ELR (cell line): ENCODE results near the gene GPSM1.
"Not testable (repeated sequence)": the region's sequence is repeated elsewhere in the genome, so short reads cannot be mapped to it uniquely, and the experiment has no call there.

Experiments
- DNase-seq: peaks from one replicate; pipeline ENCODE4 v3.0.0-alpha.2; 2015; ENCODE audit warnings: low read depth

The GPSM1 gene

DNA sequence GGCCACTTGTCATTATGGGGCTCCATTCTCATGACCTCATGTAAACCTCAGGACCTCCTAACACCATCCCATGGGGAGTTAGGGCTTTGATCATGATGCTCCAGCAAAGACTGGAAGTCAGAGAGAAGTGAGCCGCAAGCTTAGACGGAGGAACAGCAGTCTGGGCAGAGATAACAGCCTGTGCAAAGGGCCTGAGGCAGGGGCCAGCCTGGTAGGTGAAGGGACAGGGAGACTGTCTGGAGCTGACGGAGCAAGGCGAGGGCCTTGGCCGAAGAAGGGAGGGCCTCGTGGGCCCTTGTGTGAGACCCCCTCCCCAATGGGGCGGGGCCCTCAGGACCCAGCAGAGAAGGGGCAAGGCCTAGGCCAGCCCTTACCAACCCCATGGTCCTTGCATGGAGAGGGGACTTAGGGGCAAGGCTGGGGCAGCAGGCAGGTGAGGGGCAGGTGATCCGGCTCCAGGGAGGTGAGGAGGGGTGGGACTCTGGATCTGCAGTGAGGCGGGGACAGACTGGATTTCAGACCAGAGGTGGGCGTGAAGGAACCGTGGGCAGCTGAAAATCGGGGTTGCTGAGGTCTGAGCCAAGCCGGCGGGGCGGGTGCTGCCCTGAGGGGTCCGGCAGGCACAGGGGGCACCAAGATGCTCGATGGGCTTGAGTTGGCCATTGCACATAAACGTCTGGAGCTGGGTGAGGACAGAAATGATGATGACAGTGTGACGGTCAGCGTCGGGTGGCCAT, 17.4 kb downstream of the GPSM1 start:
- DNase-seq = no peak

DNA sequence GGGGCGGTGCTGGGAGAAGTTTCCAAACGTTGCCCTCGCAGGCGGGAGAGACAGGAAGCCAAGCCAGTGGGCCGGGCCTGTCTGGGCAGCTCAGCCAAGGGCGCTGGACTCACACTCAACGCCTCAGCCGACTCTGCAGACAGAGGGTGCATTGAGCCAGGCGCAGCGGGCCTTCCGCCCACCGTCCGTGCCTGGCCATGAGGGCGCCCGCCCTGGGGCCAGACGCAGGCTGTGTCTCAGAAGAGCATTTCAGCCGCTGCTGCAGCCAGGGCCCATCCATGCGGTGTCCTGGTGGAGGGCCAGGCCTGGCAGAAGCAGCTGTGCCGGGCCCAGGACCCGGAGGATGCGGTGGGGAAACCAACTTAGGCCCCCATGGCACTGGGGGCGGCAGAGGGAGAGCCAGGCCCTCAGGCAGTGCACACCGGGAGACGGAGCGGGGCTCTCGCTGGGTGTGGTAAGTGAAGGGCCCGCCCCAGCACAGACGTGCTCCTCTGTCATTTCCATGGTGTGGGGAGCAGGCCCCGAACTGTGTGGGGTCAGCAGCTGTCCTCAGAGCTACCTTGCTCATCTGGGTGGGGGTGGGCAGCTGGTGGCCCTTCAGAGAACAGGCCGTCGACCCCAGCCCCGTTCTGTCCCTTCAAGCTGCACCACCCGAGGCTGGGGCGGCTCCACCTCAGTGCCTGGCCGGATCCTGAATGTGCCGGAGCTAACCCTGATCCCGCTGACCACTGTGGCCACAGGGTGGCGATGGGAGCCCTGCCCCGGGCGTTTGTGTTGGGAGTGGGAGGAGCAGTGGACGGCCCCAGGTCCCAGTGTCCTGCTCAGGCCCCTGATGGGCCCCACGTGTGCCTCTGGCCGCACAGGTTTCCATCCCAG, 18.2 kb downstream of the GPSM1 start:
- DNase-seq = peak; percentile 82

DNA sequence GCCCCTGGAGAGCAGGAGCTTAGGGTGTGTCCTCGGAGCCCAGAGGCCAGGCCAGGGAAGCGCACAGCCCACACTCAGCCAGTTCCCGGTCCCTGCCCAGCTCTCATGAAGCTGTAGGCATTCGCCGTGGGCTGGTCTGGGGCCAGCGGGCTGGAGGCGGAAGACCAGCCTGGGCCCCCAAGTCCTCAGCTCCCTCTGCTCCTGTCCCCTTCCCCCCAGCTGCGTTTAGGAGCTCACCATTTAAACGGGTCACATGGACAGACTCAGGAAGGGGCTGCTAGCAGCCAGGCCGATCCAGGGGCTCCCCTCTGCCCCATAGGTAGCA, 18.8 kb downstream of the GPSM1 start:
- DNase-seq = no peak

DNA sequence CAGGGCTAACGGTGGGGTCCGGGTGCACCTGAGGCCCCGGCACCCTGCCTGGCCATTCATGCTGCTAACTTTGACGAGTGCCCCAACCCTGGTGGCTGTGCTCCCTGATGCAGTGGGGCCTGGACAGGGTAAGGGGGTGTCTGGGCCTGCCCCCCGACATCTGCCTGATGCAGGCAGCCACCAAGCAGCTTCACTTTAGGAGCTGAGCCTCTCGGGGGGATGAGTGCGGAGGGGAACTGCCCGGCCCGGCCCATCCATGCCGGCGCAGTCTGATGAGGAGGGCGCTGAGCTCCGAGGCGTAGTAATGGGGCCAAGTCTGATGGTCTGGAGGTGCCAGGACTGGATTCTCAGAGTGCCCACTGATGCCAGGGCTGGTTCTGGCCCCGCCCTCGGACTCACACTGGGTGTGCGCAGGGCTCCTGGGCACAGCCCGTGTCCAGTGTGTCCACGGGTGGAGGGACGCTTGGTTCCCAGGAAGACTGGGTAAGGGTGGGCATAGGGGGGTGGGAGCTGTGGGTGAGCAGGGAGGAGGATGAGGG, 19.7 kb downstream of the GPSM1 start:
- DNase-seq = no peak

DNA sequence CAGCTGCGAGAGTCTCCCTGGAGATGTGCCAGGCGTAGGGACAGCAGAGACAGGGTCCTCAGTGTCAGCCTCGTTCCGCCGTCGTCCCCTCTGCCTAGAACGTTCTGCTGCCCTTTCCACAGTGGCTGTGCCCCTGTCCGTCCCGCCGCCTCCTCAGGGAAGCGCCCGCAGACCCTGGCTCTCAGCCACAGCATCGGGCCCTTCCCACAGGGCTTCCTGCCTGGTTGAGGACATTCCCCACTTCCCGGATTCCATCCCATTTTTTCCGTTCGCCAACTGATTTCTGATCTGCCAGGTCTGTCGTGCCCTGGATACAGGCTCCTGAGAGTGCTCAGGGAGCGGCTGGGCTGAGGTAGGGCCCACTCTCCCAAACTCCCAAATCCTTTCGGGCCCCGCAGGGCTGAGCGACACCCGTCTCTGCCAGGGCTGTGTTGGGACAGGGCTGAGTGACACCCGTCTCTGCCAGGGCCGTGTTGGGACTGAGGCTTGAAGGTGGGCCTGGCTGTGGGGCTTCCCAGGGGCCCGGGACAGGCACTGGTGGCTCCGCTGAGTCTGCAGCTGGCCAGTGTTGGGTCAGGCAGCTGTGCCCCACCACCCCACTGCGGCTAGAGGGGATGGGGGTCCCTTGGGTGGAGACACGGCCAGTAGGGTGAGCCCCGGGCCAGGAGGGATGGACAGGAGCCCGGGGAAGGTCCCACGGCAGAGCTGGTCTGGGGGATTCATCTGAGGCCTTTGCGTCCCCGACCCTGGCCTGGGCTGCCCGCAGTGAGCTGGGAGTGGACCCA, 20.3 kb downstream of the GPSM1 start:
- DNase-seq = no peak

DNA sequence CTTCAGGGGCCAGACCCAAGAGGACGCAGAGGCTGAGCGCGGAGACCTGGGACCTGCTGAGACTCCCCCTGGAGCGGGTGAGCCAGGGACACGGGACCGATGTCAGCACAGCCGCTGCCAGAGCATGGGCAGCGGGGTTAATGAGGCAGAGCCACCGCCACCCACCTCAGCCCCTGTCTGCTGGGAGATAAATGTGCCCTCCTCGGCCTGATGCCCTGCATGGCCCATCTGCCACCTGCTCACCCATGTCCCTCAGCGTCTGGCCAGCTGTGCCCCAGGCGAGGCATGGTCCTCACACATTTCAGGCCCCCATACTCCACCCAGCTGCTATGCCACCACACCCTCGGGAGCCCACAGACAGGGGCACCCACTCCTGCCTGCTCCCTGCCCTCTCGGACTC, 21.4 kb downstream of the GPSM1 start:
- no peak for DNase-seq

DNA sequence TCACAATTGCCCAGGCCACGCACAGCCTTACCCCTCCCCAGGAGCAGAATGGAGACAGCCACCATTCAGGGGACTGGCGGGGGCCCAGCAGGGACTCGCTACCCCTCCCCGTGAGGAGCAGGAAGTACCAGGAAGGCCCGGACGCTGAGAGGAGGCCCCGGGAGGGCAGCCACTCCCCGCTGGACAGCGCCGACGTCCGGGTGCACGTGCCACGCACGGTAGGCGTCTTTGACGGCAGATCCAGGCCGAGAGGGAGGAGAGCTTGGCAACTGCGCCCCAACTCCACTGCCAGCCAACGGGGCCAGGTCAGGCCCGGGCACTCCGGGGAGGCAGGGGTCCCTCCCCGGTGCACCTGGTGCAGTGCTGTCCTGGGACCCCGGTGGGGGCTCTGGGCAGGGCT, 22.2 kb downstream of the GPSM1 start:
- no peak for DNase-seq

DNA sequence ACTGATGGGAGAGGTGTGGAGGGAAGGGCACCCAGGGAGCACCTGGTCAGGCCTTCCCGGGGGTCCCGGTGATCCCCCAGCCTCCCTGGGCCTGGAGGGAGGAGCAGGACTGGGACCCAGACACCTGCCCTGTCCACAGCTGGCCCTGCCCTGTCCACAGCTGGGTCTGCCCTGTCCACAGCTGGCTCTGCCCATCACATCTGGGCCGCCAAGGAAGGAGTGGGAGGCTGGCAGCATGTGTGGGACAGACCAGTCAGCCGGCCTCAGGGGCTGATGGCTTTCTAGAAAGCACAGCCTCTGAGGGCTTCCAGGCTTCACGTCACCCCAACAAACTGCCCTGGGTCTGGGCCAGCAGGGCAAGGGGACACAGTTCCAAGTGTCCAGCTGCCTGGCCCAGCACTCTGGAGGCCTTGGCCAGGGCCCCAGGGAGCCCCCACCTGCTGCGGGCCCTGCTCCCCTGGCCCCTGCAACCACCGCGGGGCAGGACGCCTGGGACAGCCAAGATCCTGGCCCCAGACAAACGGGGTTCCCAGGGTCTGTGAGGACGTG, 24.0 kb downstream of the GPSM1 start:
- DNase-seq = no peak

DNA sequence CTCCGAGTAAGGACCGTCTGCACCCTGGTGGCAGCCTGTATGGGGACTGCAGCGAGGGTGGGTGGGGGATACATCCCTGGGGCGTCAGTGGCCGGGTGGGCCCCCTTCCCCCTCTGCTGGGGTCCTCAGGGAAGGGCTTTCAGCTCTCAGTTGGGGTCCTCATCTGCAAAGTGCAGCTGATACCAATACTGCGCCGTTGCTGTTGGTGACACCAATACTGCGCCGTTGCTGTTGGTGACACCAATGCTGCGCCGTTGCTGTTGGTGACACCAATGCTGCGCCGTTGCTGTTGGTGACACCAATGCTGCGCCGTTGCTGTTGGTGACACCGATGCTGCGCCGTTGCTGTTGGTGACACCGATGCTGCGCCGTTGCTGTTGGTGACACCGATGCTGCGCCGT, 24.5 kb downstream of the GPSM1 start:
- DNase-seq = not testable (repeated sequence)

DNA sequence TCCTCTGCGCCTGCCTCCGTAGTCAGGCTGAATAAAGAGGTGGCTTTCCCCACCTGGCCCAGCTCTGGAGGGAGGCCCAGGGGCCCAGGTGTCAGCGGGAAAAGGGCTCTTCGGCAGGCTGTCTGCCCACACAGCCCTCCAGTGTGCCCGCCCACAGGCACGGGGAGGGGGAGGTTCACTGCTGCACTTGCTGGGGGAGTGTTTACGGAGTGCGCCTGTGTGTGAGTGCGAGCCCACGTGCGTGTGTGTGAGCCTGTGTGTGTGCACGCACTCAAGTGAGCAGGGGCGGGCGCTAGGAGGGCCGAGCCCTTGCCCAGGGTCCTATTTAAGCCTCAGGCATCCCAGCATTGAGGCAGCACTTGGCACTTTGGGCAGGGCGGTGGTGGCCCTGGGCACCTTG, 25.3 kb downstream of the GPSM1 start:
- no peak for DNase-seq

DNA sequence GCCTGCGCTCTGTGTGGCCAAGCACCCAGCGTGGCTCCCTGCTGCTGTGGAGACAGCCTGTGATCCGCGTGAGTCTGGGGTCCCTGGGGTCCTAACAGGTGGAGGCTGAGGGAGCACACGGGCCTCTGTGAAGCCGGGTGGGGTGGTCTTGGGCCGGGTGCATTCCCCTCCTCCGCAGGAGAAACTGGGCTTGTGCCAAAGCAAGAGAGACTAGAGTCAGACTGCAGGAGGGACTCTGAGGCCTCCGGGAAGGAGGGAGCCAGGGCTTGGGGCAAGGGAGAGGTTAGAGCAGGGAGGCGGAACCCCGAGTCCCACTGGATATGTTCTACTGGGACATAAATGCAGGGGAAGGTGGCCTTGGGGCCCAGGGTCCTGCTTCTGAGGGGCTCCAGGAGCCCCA, 25.7 kb downstream of the GPSM1 start:
- no peak for DNase-seq

DNA sequence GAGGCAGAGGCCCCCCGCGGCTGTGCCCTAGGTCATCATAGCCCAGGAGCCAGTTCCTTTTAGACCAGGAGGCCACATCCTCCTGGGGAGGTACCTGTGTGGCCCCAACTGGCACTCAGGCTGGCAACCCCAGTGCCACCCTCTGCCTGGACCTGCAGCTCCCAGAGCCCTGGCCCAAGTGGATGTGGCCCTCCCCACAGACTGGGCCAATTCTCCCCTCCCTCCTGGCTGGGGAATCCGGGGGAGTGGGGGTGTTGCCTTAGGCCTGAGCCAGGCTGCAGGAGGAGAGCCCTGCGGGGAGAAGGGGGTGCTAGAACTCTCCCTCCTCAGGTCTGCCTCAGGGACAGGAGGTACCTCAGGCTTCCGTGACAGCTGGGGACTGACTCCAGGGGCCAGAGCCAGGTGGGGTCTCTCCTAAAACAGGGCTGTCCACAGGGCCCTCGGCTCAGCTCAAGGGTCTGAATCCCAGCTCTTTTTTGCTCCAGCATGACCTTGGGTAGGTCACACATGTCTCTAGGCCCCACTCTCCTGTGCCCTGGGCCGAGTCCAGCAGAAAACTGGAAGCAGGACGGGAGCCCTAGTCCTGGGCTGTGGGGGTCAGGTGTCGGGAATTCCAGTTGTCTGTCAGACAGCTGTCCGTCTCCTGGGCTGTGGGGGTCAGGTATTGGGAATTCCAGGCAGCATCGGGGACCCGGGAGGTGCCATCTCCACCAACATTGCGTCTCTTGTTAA, 26.6 kb downstream of the GPSM1 start:
- no peak for DNase-seq

DNA sequence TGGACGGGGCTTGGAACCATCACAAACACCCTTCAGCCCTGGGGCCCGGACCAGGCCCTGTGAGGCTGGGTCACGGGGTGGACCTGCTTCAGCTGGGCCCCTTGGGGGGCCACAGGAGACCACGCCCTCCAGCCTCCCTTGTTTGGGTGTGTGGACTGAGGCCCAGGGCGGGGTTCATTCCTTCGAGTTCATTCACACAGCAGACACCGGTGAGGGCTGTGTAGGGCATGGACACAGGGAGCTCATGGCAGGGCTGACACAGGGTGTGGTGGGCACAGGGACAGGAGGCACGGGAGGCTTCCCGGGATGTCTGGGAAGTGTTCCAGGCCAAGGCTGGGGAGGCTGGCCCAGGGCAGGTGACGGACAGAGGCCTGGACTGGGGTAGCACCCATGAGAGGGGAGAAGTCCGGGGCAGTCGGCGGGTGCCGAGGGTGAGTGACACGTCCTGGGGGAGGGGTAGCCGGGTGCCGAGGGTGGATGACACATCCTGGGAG, 27.3 kb downstream of the GPSM1 start:
- DNase-seq = peak; percentile 69

DNA sequence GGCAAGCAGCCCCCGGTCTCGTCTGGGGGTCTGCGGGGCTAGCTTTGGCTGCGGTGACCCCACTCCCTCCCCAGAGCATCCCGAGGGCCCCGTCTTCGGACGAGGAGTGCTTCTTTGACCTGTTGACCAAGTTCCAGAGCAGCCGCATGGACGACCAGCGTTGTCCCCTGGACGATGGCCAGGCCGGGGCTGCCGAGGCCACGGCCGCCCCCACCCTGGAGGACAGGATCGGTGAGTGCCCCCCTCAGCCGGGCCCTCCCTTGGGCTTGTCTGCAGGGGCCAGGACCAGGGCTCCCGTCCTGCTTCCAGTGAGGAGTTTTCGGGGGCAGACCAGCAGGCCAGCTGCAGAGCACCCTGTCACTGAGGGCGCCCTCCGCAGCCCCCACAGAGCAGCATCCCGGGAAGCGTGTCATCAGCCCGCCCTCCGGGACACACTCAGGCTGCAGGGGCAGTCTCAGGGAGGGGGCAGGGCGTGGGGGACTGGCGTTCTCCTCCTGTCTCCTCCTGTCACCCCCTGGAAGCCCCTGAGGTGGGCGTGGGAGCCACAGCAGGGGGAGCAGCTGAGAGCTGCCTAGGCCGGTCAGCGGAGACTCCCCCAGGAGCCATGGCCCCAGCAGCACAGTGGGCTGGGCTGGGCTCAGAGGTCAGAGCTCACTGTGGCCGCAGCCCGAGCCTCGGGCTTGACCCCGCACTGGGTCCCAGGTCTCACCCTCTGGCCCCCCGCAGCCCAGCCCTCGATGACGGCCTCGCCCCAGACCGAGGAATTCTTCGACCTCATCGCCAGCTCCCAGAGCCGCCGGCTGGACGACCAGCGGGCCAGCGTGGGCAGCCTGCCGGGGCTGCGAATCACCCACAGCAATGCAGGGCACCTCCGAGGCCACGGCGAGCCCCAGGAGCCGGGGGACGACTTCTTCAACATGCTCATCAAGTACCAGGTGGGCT, 28.5 kb downstream of the GPSM1 start:
- DNase-seq = no peak

DNA sequence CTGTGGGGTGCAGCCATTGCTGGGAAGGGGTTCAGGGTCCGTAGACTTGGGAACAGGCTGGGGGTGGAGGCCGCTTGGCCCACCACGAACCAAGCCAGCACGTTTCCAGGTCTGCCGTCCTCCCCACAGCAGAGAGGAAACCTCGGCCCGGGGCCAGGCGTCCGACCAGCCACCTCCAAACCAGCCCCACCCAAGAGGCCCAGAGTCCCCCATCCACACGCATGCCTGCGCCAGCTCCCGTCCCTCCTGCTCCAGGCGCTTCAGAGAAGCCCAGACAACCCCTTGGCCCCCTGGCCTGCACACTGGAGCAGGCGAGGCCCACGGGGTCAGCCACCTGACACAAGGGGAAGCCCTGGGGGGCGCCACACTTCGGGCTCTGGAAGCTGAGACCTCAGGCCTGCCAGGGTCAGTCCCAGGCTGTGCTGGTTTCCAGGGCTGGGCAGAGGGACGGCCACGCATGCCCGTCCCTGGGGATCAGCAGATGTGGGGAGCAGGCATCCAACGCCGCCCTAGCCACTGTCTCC, 29.9 kb downstream of the GPSM1 start:
- no peak for DNase-seq

DNA sequence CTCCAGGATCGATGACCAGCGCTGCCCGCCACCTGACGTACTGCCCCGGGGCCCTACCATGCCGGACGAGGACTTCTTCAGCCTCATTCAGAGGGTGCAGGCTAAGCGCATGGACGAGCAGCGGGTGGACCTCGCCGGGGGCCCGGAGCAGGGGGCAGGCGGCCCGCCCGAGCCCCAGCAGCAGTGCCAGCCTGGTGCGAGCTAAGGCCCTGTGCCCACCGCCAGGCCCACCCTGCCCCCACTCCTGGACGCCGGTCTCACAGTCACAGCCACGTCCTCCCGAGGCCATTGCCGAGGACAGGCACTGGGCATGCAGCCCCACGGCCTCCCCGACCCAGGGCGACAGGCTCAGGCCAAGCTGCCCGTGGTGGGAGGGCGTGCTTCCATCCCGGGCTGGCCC, 30.7 kb downstream of the GPSM1 start:
- DNase-seq = no peak

DNA sequence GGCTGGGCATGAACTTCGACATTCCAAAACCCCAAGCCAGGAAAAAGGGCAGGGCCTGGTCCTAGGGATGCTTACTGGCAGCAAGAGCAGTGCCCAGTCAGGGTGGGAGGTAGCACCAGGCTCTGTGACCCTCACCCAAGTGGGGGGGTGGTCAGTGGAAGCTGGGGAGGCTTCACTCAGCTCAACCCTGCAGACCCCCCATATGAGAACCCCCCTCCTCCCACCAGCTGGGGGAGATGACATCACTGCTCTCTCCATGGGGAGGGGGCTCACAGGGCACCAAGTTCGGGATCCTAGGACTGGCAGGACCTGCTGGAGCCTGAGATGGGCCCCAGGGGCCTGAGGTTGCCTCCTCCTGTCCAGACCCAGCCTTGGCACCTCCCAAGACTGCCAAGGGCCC, 31.5 kb downstream of the GPSM1 start:
- no peak for DNase-seq

DNA sequence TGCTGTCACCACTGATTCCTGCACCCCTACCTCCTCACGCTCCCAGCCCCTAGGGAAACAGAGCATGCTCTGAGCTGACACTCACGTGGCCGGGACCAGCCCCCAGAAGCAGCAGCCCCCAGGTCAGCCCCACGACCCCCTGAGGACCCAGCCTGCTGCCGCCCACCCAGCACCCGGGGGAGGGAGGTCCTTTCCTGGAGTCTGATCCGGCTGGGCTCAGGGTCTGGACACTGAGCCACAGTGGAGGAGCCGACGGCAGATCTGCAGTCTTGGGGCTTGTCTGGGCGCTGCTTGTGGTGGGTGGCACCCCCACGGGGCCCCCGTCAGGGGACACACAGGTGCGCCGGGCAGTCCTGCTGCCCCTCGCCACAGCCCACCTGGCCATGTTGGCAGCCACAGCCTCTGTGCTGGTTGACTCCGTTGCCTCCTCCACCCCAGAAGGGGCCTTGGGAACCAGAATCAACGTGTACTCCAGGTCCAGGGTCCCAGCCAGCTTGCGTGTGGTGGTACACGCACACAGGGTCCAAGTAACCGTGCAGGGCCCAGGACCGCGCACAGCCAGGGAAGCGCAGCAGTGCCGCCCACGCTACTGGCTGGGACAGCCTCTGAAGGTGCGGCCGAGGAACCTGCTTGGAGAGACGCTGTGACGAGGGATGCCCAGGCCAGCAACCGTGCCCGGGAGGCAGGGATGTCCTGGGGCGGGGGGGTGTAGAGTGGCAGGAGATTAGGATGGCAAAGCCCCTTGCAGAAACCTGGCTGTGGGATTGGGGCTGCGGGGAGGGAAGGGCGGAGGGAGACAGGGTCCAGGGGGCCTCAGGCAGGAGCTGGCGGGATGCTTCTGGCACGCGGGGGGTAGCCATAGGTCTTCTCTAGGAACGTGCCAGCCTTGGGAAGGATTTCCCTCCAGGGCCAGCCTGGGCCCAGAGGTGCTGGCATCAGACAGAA, 32.7 kb downstream of the GPSM1 start:
- no peak for DNase-seq
